Stimulated activated CD4-positive, alpha-beta T cell treated with anti-CD3 and anti-CD28 coated beads, Interleukin-4, amount 100 ng/mL, for 4 hours (primary cell): ENCODE data around the gene AQP5.

ENCODE experiments used
- DNase-seq, 2 experiments: peaks; one replicate each; pipeline ENCODE4 v3.0.0-alpha.2; 2020

AQP5 gene

GRCh38 chr12:49966511-49967041, 4.9 kb downstream of the AQP5 start:
- DNase-seq, result no peak

- peak; percentile 82 to 96 for DNase-seq
These were observed 5.5 kb downstream of the AQP5 start for GRCh38 chr12:49967042-49967776.

- no peak for DNase-seq
These were observed 6.1 kb downstream of the AQP5 start for GRCh38 chr12:49967777-49968250.

- DNase-seq, result no peak
These were observed 6.8 kb downstream of the AQP5 start for GRCh38 chr12:49968471-49968870.

- no peak for DNase-seq
These were observed 7.4 kb downstream of the AQP5 start for GRCh38 chr12:49969027-49969426.

GRCh38 chr12:49969651-49970429, 8.2 kb downstream of the AQP5 start:
- no peak for DNase-seq

GRCh38 chr12:49970658-49971057, 9.0 kb downstream of the AQP5 start:
- DNase-seq, result no peak

- DNase-seq, result no peak
These were observed 9.5 kb downstream of the AQP5 start for GRCh38 chr12:49971141-49971540.

GRCh38 chr12:49972129-49972528, 10.5 kb downstream of the AQP5 start:
- no peak for DNase-seq

- no peak for DNase-seq
These were observed 11.1 kb downstream of the AQP5 start, which contains the start of gene AQP6 for GRCh38 chr12:49972641-49973360. Gene AQP6 (plus strand): TSS chr12:49972947. CDS start chr12:49973174, 227 bp downstream.

- no peak for DNase-seq
These were observed 11.7 kb downstream of the AQP5 start for GRCh38 chr12:49973361-49973830.

GRCh38 chr12:49974231-49974675, 12.6 kb downstream of the AQP5 start:
- DNase-seq, result no peak

GRCh38 chr12:49974677-49975317, 13.1 kb downstream of the AQP5 start:
- DNase-seq, result no peak

- DNase-seq, result no peak
These were observed 13.7 kb downstream of the AQP5 start for GRCh38 chr12:49975318-49975761.

- no peak for DNase-seq
These were observed 14.9 kb downstream of the AQP5 start for GRCh38 chr12:49976557-49976956.

- no peak for DNase-seq
These were observed 16.5 kb downstream of the AQP5 start for GRCh38 chr12:49978125-49978524.

GRCh38 chr12:49979016-49979586, 17.4 kb downstream of the AQP5 start:
- DNase-seq, result no peak

GRCh38 chr12:49979791-49980190, 18.1 kb downstream of the AQP5 start:
- DNase-seq, result no peak

GRCh38 chr12:49980501-49981349, 19.1 kb downstream of the AQP5 start:
- no peak for DNase-seq

GRCh38 chr12:49982246-49983087, 20.8 kb downstream of the AQP5 start:
- DNase-seq, result no peak
